BJ (cell line): Measurements from ENCODE around the gene TUT7. TPM values are rescaled to one million over a fixed set of nuclear protein-coding genes. Genes with fewer than 3 reads are reported as not detected.

ENCODE experiments used
- CTCF ChIA-PET: fragments of 350-600 bp; formaldehyde crosslinking; extraction: SDS; loops from one replicate; lab custom pipeline; 2021; ENCODE audit warnings: antibody characterized with exemption, inconsistent platforms; lab: Yijun Ruan, JAX
- POLR2A ChIA-PET: fragments of 300-600 bp; sonication (Branson Sonifier 250); formaldehyde crosslinking; extraction: SDS; loops from one replicate; lab custom pipeline; 2021; ENCODE audit warnings: antibody characterized with exemption; lab: Charles Lee
- DNase-seq: peaks from one replicate; pipeline ENCODE4 v3.0.0-alpha.2; 2011; ENCODE audit warnings: low read depth
- H3K27me3 ChIP-seq: 2 replicates; pipeline ENCODE4 v1.6.0; 2011; ENCODE audit warnings: low read length; ENCODE audit not compliant: control insufficient read depth, insufficient read depth
- H3K36me3 ChIP-seq: 2 replicates; pipeline ENCODE4 v1.5.1; 2011; ENCODE audit warnings: low read length; ENCODE audit not compliant: control insufficient read depth, insufficient read depth
- H3K4me3 ChIP-seq: 2 replicates; pipeline ENCODE4 v1.5.1; 2011; ENCODE audit warnings: low read depth, mild to moderate bottlenecking, control low read depth, low read length
- polyA plus RNA-seq: library from polyadenylated mRNA; depleted of rRNA; stranded (reverse); fragments of >200 nt; gene quantifications from 2 replicates; pipeline ENCODE4 v1.2.3, GENCODE V29; 2011; rRNA removed
- small RNA-seq: library from RNA; depleted of rRNA; stranded (forward); fragments of <200 nt; gene quantifications from one replicate; pipeline ENCODE3, GENCODE V24; 2012; ENCODE audit warnings: low replicate concordance, low read depth; ENCODE audit not compliant: insufficient read length
- TF ChIP-seq, protein P1 (sequence below): IDR thresholded peaks from 2 replicates; pipeline ENCODE4 v1.5.1; 2011; ENCODE audit warnings: low read depth, mild to moderate bottlenecking, control low read depth, inconsistent platforms, low read length, moderate library complexity; ENCODE audit not compliant: insufficient read depth

Gene TUT7
- polyA plus RNA-seq, 1 experiment = 11.5 TPM

DNA sequence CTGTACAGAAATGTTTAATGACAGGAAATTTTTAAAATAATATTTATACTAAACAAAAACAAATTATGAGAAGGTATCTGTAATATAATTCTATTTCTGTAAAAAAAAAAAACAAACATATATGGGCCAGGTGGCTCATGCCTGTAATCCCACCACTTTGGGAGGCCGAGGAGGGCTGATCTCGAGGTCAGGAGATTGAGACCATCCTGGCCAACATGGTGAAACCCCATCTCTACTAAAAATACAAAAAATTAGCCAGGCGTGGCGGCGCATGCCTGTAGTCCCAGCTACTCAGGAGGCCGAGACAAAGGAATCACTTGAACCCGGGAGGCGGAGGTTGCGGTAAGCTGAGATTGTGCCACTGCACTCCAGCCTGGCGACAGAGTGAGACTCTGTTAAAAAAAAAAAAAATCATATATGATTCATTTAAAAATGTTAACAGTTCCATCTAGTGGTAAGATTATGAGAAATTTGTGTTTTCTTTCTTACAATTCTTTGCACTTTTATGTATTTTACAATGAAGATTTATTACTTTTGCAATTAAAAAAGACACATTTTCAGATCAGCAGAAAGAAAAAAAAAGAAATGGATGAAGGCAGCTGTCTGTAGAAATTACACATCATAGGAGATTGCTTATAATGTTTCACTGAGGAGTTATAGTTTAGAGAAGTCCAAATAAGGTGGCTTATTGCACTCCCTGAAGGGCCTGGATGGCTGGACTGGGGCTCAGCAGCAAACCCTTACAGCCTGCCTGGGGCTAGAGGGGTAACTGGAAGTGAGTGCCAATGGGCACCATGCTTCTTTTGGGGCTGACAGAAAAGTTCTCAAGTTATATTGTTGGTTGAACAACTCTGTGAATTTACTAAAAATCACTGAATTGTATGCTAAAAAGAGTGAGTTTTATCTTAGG, 115.1 kb downstream of the TUT7 start:
- Histone ChIP-seq H3K27me3 (no peaks in the 10 kb centered on the region), H3K4me3 (no peak overlapping the region), H3K36me3 (no peaks in the 10 kb centered on the region)
- ChIA-PET CTCF (interaction anchor here (0.7 to 3.7 kb wide), 3 partner anchors 12 to 36 kb away, joined by 3 to 11 read pairs (median 3); no protein-coding TSS in a partner anchor), POLR2A (no interaction called here)
- TF ChIP-seq, protein P1, sequence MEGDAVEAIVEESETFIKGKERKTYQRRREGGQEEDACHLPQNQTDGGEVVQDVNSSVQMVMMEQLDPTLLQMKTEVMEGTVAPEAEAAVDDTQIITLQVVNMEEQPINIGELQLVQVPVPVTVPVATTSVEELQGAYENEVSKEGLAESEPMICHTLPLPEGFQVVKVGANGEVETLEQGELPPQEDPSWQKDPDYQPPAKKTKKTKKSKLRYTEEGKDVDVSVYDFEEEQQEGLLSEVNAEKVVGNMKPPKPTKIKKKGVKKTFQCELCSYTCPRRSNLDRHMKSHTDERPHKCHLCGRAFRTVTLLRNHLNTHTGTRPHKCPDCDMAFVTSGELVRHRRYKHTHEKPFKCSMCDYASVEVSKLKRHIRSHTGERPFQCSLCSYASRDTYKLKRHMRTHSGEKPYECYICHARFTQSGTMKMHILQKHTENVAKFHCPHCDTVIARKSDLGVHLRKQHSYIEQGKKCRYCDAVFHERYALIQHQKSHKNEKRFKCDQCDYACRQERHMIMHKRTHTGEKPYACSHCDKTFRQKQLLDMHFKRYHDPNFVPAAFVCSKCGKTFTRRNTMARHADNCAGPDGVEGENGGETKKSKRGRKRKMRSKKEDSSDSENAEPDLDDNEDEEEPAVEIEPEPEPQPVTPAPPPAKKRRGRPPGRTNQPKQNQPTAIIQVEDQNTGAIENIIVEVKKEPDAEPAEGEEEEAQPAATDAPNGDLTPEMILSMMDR = no peak
- no peak for DNase-seq

Small RNA genes within 50 kb of the gene (small RNA-seq; reads per million reads assigned to genes)
- gene RN7SKP264 = not detected

Other genes starting within 250 kb of the TUT7 start
- gene C9orf153, start 94.8 kb downstream of the TUT7 start, polyA plus RNA-seq = 0.09 TPM in 1 of 2 replicates, not detected in the other
- 15.6 and 34.5 TPM in 2 replicates for gene ISCA1, start 71.9 kb downstream of the TUT7 start, polyA plus RNA-seq